SK-N-MC (cell line): ENCODE results near the gene NCKAP5.

Experiments
- DNase-seq: peaks from one replicate; pipeline ENCODE4 v3.0.0-alpha.2; 2011; ENCODE audit warnings: low read depth, low spot score
- H3K27ac ChIP-seq: fragments of 200-600 bp; sonication (generic); 2 replicates; pipeline ENCODE4 v1.5.1; 2016; ENCODE audit warnings: mixed run types
- H3K36me3 ChIP-seq: fragments of 200-600 bp; sonication (generic); 2 replicates; pipeline ENCODE4 v1.6.1; 2017; ENCODE audit warnings: antibody characterized with exemption, low read length, mixed read lengths; ENCODE audit not compliant: insufficient read depth
- H3K4me3 ChIP-seq: fragments of 200-600 bp; sonication (generic); 2 replicates; pipeline ENCODE4 v1.5.1; 2016
- H3K9ac ChIP-seq: fragments of 200-600 bp; sonication (generic); 2 replicates; pipeline ENCODE4 v1.8.0; 2017; ENCODE audit warnings: mixed run types, mixed read lengths; ENCODE audit not compliant: insufficient read length
- H3K9me3 ChIP-seq: fragments of 200-600 bp; sonication (generic); 2 replicates; pipeline ENCODE4 v1.6.1; 2017; ENCODE audit warnings: low read depth, mild to moderate bottlenecking, antibody characterized with exemption, low read length, moderate library complexity, mixed read lengths
- EZH2 ChIP-seq: fragments of 200-600 bp; sonication (generic); IDR thresholded peaks from one replicate; pipeline ENCODE4 v1.6.1; 2017; ENCODE audit warnings: antibody characterized with exemption
- FOXP2 ChIP-seq: optimal IDR thresholded peaks from 2 replicates; pipeline ENCODE3; 2011; ENCODE audit warnings: mild to moderate bottlenecking, moderate library complexity; ENCODE audit not compliant: insufficient read depth; ENCODE audit errors: extremely low read length, control extremely low read depth
- POLR2AphosphoS5 ChIP-seq: IDR thresholded peaks from 2 replicates; pipeline ENCODE4 v1.6.1; 2012; ENCODE audit warnings: mild to moderate bottlenecking, low read depth, low read length, borderline replicate concordance

NCKAP5 gene

DNA sequence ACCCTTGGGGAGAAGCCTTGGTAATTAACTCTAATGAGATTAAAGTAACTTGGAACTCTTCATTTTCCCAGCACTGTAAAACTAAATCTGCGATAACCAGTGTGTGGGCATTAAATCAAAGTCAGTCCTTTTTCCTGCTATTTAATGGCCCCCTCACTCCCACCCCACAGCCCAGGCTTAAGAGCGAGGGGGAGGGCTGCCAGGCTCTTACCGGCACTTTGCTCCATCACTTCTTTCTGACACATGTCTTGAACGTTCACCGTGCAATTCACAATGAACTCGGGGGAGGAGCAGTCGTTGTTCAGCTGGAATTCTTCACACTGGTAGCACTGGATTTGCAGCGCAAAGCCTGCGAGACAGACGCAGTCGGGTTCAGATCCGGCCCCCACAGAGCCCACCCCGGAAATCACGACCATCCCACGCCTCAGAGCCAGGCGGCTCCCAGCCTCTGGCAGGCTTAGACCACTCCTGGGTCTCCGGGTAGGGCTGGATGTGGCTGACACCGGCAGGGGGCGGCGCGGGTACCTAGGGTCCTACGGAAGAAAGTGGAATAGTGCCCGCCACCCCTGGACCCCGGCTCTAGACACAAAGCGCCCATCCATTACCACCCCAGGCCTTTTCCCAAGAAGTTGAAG is 900.0 kb downstream of the NCKAP5 start:
- no peak for TF ChIP-seq EZH2
- TF ChIP-seq POLR2AphosphoS5, result peak; percentile 52; the same call in 1 of the 2 replicates
- H3K27ac ChIP-seq, result no peak overlapping the region
- peaks cover 47% of the 10 kb centered on the region for H3K36me3 ChIP-seq
- peak overlapping the region; percentile 74 for H3K9ac ChIP-seq
- DNase-seq, result no peak
- H3K9me3 ChIP-seq, result no peaks in the 10 kb centered on the region
- peak overlapping the region; percentile 88 for H3K4me3 ChIP-seq

DNA sequence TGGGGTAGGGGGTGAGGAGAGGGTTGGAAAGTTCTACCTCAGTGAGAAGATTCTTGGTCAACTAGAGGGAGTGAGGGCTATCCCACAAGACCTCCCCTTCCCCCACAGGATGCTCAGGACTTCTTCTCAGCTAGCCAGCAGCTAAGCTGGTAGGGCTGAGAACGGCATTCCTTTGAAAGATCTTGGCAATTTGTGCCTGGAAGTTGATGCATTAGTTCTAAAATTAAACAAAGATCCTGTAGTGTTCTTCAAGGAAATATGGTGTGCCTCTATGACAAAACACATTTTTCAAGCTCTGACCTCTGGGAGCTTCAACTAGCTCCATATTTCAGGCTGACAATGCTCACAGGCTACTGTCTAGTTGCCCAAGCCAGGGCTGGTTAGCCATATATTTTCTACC is 900.6 kb downstream of the NCKAP5 start:
- TF ChIP-seq FOXP2 (no peak), POLR2AphosphoS5 (no peak), EZH2 (no peak)
- peak overlapping the region; percentile 88 for H3K4me3 ChIP-seq
- H3K36me3 ChIP-seq, result peaks cover 53% of the 10 kb centered on the region
- no peak overlapping the region for H3K27ac ChIP-seq
- no peak for DNase-seq
- no peaks in the 10 kb centered on the region for H3K9me3 ChIP-seq
- H3K9ac ChIP-seq, result peak overlapping the region; percentile 13

DNA sequence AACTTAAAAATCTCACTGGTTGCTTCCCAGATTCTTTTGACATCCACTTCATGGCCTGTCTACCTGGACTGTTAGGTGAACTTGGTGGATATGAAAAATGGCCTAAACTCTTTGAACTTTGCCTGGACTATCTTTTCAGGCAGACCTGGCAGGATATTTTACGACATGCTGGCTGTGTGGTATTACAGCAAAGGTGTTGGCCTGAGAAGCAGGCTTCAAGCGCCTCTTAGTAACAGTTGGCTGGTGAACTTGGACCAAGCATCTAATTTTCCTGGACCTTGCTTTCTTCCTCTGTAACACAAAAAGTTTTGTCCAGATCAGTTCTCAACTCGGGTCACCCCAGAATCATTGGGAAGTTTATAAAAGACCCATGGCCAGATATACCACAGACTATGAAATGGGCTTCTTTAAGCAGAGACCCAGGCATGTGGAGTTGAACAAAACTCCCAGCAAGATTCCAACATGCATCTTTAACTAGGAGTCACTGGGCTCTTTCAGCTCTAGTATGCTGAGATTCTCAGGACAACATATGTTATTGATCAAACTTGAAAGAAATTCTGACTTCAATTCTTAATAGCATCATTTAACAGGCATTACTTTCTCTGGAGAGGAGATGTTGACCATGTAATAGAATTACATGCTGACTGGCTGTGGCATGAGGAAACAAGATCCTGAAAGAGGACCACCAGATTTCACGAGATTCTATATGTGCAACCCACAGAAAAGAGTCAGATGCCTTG is 902.7 kb downstream of the NCKAP5 start:
- no peak for DNase-seq
- peaks cover 73% of the 10 kb centered on the region for H3K36me3 ChIP-seq
- TF ChIP-seq EZH2 (no peak), POLR2AphosphoS5 (no peak), FOXP2 (no peak)
- no peak overlapping the region for H3K27ac ChIP-seq
- no peak overlapping the region for H3K9ac ChIP-seq
- no peaks in the 10 kb centered on the region for H3K9me3 ChIP-seq
- no peak overlapping the region for H3K4me3 ChIP-seq

DNA sequence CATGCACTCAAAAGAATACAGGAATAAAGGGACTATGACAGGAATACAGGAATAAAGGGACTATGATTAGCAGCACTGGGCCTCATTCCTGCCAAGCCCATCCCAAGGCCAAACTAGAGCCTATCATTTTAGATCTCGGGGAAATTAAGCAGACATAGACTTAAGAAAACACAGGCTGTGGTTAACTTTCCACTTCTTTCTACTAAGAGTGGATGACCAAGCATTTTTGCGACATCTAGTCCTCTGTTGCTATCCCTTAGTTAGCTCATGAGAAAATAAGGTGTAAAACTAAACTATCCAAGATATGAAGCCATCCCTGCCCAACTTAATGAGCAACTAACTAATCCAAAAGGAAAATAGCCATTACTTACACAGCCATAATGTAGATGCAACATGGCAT is 904.2 kb downstream of the NCKAP5 start:
- TF ChIP-seq EZH2 (no peak), FOXP2 (no peak), POLR2AphosphoS5 (no peak)
- Histone ChIP-seq H3K36me3 (peaks cover 87% of the 10 kb centered on the region), H3K4me3 (no peak overlapping the region), H3K9ac (no peak overlapping the region), H3K9me3 (no peaks in the 10 kb centered on the region), H3K27ac (no peak overlapping the region)
- DNase-seq, result no peak

DNA sequence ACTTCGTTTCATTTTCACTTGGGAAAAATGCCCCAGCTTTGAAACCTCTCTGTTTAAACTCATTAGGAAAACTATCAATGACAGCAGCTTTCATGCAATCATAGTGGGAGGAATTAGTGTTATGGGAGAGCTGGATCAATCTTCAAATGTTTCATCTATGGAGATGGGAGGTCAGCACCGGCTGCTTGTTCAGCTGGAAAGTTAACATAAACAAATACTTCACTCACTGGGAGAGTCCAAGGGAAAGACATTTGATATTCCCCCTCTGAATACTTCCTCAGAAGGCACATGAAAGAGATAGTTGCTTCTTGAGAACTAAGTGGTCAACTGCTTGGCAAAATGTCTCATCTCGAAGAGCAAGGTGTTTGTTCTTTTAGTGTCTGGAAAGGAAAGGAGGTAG is 905.5 kb downstream of the NCKAP5 start:
- Histone ChIP-seq H3K27ac (no peak overlapping the region), H3K36me3 (peaks cover 98% of the 10 kb centered on the region), H3K9me3 (no peaks in the 10 kb centered on the region), H3K9ac (no peak overlapping the region), H3K4me3 (no peak overlapping the region)
- no peak for DNase-seq
- TF ChIP-seq EZH2 (no peak), FOXP2 (no peak), POLR2AphosphoS5 (no peak)

DNA sequence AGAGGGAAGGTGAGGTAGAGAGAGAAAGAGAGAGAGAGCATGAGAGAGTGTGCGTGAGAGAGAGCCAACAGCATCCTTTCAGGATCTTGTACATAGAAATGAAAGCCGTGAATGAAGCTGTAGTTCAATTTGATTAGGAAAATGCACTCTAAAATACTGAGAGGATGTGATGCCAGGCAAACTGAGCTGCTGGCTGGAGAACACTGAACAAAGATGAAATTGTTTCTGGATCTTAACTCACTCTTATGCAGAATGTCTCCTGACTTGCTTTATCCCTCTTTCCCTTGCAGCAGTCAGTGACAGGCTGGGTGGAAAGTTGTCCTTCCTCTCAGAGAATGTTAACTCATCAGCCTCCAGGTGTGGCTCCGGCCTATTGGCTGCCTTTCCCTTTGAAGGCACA is 908.9 kb downstream of the NCKAP5 start:
- Histone ChIP-seq H3K4me3 (no peak overlapping the region), H3K9me3 (no peaks in the 10 kb centered on the region), H3K36me3 (peaks cover 85% of the 10 kb centered on the region), H3K27ac (no peak overlapping the region), H3K9ac (no peak overlapping the region)
- TF ChIP-seq POLR2AphosphoS5 (no peak), FOXP2 (no peak), EZH2 (no peak)
- DNase-seq, result no peak

DNA sequence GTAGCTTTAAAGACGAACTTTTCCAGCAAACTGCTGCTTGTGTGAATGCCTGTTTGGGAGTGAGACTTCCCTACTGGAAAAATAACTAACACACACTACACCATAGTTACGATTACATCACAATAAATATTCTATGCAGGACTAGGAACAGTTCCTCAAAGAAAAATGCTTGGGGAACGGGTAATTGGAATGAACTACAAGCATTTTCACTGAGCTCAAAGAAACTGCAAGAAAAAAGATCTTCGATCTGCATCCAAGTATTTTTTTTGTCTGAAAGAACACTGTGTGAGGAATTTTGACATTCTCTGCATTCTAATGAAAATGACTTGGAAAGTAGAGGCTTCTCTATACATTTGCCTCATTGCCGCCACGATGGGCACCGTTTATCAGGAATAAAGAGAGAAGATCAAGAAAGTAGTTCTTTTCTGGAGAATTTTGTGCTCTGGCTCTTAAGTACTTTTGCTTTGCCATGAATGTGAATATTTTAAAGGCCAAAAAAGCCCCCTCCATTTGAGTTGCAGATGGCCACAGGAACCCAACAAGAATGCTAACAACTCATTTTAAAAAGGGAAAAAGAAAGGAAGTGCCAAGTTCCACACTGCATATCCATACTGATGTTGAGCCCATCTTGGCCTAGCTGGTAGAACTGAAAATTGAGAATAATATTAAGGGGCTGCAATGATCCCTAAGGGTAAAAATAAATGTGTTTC is 911.8 kb downstream of the NCKAP5 start:
- H3K9me3 ChIP-seq, result no peaks in the 10 kb centered on the region
- 0 out of 2 replicates have a peak overlapping the region, but pooled peaks have one; percentile 30 for H3K27ac ChIP-seq
- peaks cover 72% of the 10 kb centered on the region for H3K36me3 ChIP-seq
- no peak for DNase-seq
- no peak overlapping the region for H3K4me3 ChIP-seq
- H3K9ac ChIP-seq, result peak overlapping the region; percentile 9
- TF ChIP-seq POLR2AphosphoS5, result no peak
- no peak for TF ChIP-seq EZH2
- no peak for TF ChIP-seq FOXP2

DNA sequence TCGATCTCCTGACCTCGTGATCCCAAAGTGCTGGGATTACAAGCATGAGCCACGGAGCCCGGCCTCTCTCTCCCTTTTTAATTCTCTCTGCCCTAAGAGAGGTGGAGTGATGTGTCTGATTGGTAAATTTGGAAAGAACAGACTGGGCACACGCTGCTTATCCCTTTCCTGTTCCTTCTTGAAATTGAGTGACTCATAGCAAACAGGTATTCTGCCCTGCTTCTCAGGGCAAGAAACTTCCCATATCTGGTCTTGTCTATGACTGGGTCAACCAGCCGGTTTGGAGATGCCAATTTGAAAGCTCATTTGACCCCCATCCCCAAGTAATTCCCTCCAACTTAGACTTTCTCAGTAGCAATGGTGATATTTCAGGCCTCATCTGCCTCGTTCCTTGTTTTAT is 913.3 kb downstream of the NCKAP5 start:
- no peak for DNase-seq
- peaks cover 60% of the 10 kb centered on the region for H3K36me3 ChIP-seq
- no peak for TF ChIP-seq EZH2
- no peak for TF ChIP-seq FOXP2
- no peak for TF ChIP-seq POLR2AphosphoS5
- H3K4me3 ChIP-seq, result no peak overlapping the region
- H3K9me3 ChIP-seq, result no peaks in the 10 kb centered on the region
- H3K27ac ChIP-seq, result no peak overlapping the region
- H3K9ac ChIP-seq, result no peak overlapping the region
